Measurements from ENCODE around the gene MED22. TPM values are rescaled to one million over a fixed set of nuclear protein-coding genes. Genes with fewer than 3 reads are reported as not detected.

MED22 gene
- total and polyA plus RNA-seq, 2 of the 8 experiments (the other 6 are each of a cell fraction or from before 2014, with no cell fraction given), result 56.4 to 68.4 TPM

- H3K79me2 ChIP-seq (ENCODE audit: control insufficient read depth in 1 of 2, insufficient read depth in 2 of 2, low read length in 2 of 2), result peaks cover 0 to 16% of the 10 kb centered on the region in 2 experiments; a peak in 2 of 4 replicates
- no peak overlapping the region for H3K23ac ChIP-seq (ENCODE audit: insufficient read length)
- no peak overlapping the region for H3K9ac ChIP-seq (replicated peaks in 1 of 4; ENCODE audit: extremely low read depth in 1 of 4, low read depth in 3 of 4, low read length in 3 of 4)
- no peak overlapping the region for H3K14ac ChIP-seq (ENCODE audit: insufficient read length)
- WGBS, 2 experiments (ENCODE audit: extremely low coverage in 1 of 2, insufficient coverage in 1 of 2, insufficient read length in 1 of 2, insufficient replicate concordance in 2 of 2, low coverage in 1 of 2, low lambda C conversion rate in 2 of 2, missing lambda C conversion rate in 1 of 2), result 91% methylated on average over 21 of the region's 21 CpGs; no CpG with 5 or more reads in 1 of the 2 experiments
- no peak overlapping the region for H4K91ac ChIP-seq (replicated peaks; ENCODE audit: insufficient read length, low read length)
- H2BK15ac ChIP-seq (ENCODE audit: low read length), result no peak overlapping the region
- H4K5ac ChIP-seq (ENCODE audit: insufficient read length, low read depth, low read length), result no peak overlapping the region
- DNase-seq (ENCODE audit: low read depth in 1 of 2, low spot score in 2 of 2) (no peak), FAIRE-seq (no peak)
- peaks cover 2% of the 10 kb centered on the region; the same call in 1 of the 2 replicates for H3K79me1 ChIP-seq (ENCODE audit: low read depth, low read length)
- ChIA-PET POLR2A (ENCODE audit: partially characterized antibody) (interaction anchor here (1.0 to 16.1 kb wide), 3 partner anchors 11 to 78 kb away, joined by 3 to 461 read pairs (median 303); partner anchors contain the start of genes MED22, RPL7A, STKLD1 and SURF4), CTCF (ENCODE audit: partially characterized antibody) (interaction anchor here (0.8 to 8.2 kb wide), 13 partner anchors 10 to 174 kb away, joined by 3 to 90 read pairs (median 9); partner anchors contain the start of genes ADAMTS13 and STKLD1)
- H2AK5ac ChIP-seq (ENCODE audit: low read depth, low read length), result no peak overlapping the region
- no peak overlapping the region for H2AFZ ChIP-seq (ENCODE audit: low read length)
- TF ChIP-seq TBP (IDR thresholded peaks at IDR 0.05; ENCODE audit: low read depth, low read length) (no peak), POLR2AphosphoS5 (IDR thresholded peaks at IDR 0.05; ENCODE audit: low read depth, low read length) (peak; percentile 20; the same call in 1 of the 2 replicates)
- no peak overlapping the region for H2BK120ac ChIP-seq (replicated peaks; ENCODE audit: low read depth, low read length)
- H3K4me3 ChIP-seq (ENCODE audit: extremely low read depth in 1 of 4, insufficient read depth in 2 of 4, low read depth in 3 of 4, low read length in 4 of 4), result no peak overlapping the region
- H2BK5ac ChIP-seq (ENCODE audit: low read depth, low read length), result no peak overlapping the region
- no peak overlapping the region for H3K18ac ChIP-seq (ENCODE audit: extremely low read depth, low read length)
- H2BK12ac ChIP-seq (ENCODE audit: low read depth, low read length), result no peak overlapping the region
- no peak overlapping the region for H4K8ac ChIP-seq (ENCODE audit: extremely low read depth, insufficient read depth, low read length)
- H3K27ac ChIP-seq (ENCODE audit: low read depth, low read length), result no peak overlapping the region
- H3K4me1 ChIP-seq (replicated peaks in 1 of 4; ENCODE audit: control insufficient read depth in 3 of 4, insufficient read depth in 4 of 4, low read length in 3 of 4), result peaks cover 0 to 8% (median 3%) of the 10 kb centered on the region in 4 experiments; a peak in 4 of 7 replicates
- H3K4me2 ChIP-seq (ENCODE audit: insufficient read depth in 1 of 2, low read depth in 2 of 2, low read length in 2 of 2), result no peak overlapping the region
- H3K23me2 ChIP-seq (ENCODE audit: low read depth, low read length), result peaks cover 2% of the 10 kb centered on the region; the same call in 1 of the 2 replicates
- H3K27me3 ChIP-seq (replicated peaks in 1 of 4; ENCODE audit: control insufficient read depth in 3 of 4, extremely low read depth in 1 of 4, insufficient read depth in 3 of 4, low read length in 3 of 4), result no peaks in the 10 kb centered on the region
- no peaks in the 10 kb centered on the region for H3K9me3 ChIP-seq (ENCODE audit: insufficient read depth in 2 of 2, low read depth in 1 of 2, low read length in 1 of 2)
- peaks cover 10 to 49% (median 37%) of the 10 kb centered on the region in 4 experiments for H3K36me3 ChIP-seq (ENCODE audit: control insufficient read depth in 2 of 4, insufficient read depth in 4 of 4, low read length in 3 of 4)
- no peak overlapping the region for H2BK20ac ChIP-seq (ENCODE audit: low read length)
- H3K56ac ChIP-seq (replicated peaks; ENCODE audit: insufficient read length, low read depth, low read length), result no peak overlapping the region
- no peak overlapping the region for H3K4ac ChIP-seq (replicated peaks; ENCODE audit: insufficient read length, low read depth, low read length)
- H4K20me1 ChIP-seq (replicated peaks in 1 of 2; ENCODE audit: control insufficient read depth in 1 of 2, insufficient read depth in 2 of 2, low read length in 2 of 2), result peaks cover 18 to 19% of the 10 kb centered on the region in 2 experiments
Observed at GRCh38 chr9:133360400-133361393, 12.8 kb upstream of the MED22 start.

All from H1 (cell line).